NCI-H446 treated with DMSO at 0.1 percent for 48 hours (cell line): ENCODE measurements around the gene MROH2A.

Experiments
- DNase-seq: peaks from one replicate; lab custom pipeline; 2025; lab: John Stamatoyannopoulos, UW

MROH2A gene

DNA sequence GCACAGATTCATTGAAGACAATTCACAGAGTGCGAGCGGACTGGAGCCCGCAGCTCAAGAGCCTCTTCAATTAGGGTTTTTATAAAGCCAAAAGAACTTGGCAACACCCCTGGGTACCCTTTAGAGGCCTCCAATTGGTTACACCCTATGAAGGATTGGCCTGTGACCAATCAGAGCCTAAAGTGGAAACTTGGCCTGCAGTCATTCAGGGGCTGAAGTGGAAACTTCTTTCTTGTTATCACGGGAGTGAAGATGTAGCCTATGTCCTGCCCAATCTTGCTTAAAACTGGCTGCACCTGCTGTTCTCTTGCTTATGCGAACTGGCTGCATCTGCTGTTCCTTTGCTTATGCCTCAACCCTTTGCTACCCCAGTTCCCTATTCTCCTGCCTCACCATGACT is 78.1 kb downstream of the MROH2A start:
- no peak for DNase-seq

DNA sequence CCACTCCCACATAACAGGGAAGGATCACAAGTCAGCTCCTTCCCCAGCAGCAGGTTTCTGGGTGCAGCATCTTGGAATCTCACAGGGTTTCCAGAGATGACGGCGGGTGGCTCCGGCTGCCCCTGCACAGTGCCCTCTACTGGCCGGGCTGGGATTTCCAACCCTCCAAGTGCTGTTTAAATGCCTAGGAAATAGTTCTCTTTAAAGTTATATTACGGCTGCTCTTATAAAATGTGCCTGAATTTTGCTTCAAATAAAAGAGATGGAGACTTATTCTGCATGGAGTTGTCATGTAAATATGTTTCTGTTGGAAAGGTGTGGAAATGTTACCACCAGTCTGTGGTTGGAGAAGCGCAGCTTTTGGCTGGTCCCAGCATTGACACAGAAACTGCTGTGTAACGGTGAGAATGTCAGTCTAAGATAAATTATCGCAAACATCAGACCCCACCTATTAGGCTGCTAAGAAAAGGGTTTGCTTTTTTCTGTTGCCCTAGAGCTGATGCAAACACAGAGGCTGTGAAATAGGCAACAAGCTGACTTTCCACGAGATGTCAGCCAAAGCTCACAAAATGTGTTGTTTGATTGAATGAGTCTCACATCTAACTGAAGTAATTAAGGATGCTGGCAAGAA is 79.5 kb downstream of the MROH2A start:
- no peak for DNase-seq

DNA sequence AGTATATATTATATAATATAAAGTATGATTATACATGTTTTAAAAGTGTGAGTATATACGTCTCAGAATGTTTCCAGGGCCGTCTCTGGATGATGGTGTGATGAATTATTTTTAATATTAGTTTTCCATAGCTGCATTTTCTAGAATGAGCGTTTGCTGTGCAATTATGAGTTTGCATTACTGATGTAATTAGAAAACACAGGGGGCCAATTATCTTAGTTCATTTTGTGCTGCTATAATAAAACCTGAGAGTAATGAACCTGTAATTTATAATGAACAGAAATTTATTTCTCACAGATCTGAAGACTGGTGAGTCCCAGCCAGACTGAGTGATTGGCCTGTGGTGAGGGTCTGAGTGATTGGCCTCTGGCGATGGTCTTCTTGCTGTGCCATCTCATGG is 80.2 kb downstream of the MROH2A start:
- DNase-seq = no peak

DNA sequence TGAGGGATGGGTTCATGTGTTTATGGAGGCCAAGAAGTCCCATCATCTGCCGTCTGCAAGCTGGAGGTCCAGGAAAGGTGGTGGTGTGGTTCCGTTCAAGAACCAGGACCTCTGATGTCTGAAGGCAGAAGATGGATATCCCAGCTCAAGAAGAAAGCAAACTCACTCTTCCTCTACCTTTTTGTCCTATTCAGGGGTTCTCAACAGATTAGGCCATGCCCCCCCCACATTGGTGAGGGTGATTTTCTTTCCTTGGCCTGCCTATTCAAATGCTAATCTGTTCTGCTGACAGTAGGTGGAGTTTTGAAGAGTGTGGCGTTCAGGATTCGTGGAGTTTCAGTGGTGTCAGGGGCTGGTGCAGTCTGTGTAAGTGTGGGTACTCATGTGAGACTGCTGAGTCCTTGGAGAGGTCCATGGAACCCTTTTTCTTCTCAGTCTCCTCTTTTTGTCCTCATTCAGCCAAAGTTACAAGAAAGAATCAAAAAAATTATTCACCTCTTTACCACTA is 84.2 kb downstream of the MROH2A start:
- DNase-seq = no peak

DNA sequence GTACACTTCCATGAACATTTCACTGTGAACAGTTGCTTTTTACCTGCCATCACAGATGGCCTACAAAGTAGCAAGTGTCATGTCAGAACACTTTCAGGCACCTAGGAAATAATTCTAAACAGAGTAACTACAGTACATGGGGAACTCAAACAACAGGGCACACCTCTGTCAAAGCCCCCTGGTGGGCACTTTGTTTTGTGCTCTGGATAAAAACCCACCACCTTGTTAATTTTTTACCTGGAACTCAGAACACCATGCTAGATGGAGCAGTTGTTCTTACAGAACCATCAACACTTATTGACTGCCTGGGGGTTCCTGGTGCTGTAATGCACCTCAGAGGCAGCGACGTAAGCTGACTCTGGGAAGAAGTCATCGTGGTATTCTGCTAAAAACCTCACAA is 87.7 kb downstream of the MROH2A start:
- no peak for DNase-seq

DNA sequence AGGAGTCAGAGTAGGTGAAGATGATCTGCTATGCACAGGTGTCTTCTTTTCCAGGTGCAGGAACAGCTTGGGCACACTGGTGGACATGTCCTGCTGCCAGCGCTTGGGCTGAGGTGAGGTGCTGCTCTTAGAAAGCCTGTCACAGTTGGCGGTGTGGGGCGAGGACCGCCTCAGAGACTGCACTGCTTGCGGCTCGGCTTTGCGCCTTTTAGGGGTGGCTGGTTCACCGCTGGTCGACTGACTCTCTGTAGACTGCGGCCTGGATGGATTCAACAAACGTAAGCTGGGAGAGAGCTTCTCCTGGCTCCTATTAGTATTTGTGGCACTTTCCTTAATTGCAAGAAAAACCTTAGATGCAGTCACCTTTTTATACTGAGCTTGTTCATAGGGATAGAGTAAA is 88.3 kb downstream of the MROH2A start:
- no peak for DNase-seq

DNA sequence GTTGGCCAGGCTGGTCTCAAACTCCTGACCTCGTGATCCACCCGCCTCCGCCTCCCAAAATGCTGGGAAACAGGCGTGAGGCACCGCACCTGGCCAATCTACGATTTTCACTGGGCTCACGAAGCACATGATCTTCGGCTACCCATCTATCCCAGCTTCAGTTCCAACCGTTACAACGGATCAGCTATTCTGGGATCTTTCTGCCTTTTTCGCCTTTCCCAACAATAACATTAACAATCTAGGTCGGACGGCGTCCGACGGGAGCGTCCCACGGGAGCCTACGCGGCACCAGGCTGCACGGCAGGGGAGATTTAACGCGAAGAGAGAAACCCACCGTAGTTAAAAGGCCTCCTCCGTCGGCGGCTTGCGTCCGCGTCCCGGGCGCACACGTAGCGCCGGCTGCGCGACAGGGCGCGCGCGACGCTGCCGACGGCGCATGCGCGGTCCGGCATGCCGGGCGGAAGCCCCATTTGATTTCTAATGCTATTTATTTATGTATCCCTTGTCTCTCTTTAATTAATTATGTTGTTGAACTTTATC is 89.9 kb downstream of the MROH2A start, which contains the start of gene MSL3B:
TSS of gene MSL3B (minus strand) at position 394 of the 540 bp plus-strand sequence.
- DNase-seq = peak; percentile 44

DNA sequence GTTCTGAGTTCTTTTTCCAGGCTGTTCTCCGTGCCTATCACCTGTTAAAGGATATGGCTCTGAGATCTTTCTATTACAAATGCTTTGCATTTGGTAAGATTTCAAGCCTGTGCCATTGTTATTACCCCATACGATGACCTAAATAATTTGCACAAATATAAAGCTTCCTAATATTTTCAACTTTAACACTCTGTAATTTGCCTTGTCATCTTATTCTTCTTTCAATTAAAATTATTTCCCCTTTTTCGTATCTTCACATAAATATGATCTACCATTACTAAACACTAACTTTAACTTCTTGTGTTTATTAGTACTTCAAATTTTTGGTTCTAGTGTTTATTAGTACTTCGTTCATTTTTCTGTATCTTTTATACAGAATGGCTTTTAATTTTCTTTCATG is 93.3 kb downstream of the MROH2A start:
- DNase-seq = no peak

DNA sequence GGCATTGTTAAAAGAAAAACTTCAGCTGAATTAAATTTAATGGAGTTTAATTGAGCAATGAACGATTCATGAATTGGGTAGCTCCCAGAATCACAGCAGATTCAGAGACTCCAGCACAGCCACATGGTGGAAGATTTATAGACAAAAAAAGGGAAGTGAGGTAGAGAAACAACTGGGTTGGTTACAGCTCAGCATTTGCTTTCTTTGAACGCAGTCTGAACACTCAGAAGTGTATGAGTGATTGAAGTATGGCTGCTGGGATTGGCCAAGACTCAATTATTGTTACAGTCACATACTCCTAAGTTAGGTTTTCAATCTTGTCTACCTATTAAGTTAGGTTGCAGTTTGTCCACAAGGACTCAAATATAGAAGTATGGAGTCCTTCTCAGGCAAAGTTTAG is 94.0 kb downstream of the MROH2A start:
- DNase-seq = peak; percentile 8

DNA sequence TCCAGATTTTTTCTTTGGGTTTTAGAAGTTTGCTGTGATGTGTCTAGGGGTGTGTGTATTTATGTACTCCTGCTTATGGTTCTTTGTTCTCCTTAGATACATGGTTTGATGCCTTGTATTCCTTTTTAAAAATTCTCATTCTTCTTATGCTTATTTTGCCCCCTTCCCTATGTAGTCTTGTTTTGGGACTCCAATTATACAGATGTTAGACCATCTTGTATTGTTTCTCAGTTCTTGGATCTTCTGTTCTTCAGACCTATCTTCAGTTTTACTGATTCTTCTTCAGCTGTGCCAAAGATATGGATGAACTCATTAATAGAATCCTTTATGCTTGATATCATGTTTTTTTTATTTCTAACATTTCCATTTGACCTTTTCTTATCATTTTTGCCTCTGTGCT is 104.2 kb downstream of the MROH2A start:
- DNase-seq = no peak
